ENCODE results near the gene CRY2. TPM values are rescaled to one million over a fixed set of nuclear protein-coding genes. Genes with fewer than 3 reads are reported as not detected.

The CRY2 gene
- 2.9 to 4.0 TPM (median 3.3 TPM) in 5 replicates for total RNA-seq (2022; extraction: Qiagen RNA extraction; ENCODE audit: low read depth)

DNA sequence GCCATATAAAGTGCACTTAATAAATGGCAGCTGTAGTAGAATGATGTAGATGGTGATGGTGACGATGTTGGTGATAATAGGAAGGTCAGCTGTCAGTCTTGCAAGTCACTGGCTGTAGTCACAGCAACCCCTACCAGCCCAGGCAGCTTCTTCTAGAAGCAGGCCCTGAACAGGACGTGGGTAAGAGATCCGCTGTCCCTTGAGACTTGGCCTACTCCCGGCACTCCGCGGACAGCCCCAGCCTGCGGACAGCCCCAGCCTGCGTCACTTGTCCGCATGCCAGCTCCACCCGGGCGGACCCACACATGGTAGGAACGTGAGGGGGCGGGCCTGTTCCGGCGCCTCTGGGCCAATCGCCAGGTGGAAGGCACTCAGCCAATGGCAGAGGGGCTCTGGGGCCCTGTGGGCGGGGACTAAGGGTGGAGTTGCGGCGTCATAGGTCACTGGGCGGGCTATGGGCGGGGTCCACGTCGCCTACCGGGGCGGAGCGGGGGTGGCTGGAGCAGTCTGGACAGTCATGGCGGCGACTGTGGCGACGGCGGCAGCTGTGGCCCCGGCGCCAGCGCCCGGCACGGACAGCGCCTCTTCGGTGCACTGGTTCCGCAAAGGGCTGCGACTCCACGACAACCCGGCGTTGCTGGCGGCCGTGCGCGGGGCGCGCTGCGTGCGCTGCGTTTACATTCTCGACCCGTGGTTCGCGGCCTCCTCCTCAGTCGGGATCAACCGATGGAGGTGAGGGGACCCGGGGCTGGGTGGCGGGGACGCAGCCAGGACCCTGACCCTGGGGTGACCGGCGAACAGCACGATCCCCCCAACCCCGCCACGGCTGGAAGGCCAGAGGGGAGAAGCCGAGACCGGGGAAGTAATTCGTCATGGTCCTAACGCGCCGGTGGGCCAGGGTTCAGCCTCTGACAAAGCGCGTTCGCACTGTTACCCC lies at the start of gene CRY2:
CRY2 (plus strand) TSS at position 502 of the 937 bp plus-strand sequence; CDS start at position 518, 16 bp downstream.

DNA sequence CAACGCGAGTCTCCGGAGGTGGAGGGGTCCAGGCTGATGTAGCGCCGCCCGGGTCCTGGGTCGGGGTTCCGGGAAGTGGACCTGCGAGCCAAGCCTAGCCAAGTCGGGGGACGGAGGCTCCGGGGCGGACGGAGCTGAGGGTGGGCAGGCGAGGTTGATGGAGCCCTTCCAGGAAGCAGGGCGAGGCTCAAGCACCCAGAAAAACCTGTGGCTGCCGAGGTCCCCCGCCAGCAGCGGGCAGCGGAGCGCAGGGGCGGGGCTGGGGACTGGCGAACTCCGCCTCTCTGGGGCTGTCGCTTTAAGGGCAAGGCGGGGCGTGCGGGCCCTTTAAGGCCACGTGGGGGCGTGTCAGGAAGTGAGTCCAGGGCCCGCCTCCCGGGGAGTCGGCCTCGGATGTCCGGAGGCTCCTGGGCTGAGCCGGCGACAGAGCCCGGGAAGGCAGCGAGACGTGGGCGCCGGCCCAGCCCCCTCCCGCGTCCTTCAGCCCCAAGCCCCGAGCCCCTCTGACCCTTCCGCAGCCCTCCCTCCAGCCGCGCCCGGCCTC lies 42.4 kb upstream of the CRY2 start, which contains the start of gene SLC35C1:
SLC35C1 (plus strand) TSS at position 389 of the 544 bp plus-strand sequence. CDS start 653 bp downstream, outside the sequence.

DNA sequence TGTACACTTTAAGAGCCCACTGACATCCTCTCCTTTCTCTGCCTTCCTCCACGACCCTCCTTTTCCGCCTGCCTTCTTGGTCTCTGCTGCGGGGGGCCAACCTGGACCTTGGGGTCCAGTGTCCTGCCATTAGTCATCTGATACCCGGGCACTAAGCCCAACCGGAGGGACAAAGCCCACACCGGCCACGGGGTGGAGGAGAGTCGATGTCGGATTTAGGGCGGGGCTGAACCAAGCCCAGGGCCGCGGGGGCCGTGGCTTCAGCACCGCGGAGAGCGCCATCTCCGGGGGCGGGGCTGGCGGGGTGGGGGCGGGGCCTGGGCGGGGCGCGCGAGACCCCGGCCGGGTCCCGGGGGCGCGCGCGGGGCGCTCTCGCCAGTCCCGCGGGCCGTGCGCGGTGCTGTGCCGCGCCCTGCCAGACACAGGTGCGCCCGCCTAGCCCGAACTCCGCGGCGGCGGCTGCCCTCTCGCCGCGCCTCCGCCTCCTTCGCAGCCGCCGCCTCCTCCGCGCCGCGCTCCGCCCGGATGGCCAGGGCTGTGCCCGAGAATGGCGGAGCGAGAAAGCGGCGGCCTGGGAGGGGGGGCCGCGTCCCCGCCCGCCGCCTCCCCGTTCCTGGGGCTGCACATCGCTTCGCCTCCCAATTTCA lies 38.1 kb downstream of the CRY2 start, which contains the start of gene MAPK8IP1:
MAPK8IP1 (plus strand) TSS at position 378 of the 647 bp plus-strand sequence; CDS start at position 548, 170 bp downstream.

DNA sequence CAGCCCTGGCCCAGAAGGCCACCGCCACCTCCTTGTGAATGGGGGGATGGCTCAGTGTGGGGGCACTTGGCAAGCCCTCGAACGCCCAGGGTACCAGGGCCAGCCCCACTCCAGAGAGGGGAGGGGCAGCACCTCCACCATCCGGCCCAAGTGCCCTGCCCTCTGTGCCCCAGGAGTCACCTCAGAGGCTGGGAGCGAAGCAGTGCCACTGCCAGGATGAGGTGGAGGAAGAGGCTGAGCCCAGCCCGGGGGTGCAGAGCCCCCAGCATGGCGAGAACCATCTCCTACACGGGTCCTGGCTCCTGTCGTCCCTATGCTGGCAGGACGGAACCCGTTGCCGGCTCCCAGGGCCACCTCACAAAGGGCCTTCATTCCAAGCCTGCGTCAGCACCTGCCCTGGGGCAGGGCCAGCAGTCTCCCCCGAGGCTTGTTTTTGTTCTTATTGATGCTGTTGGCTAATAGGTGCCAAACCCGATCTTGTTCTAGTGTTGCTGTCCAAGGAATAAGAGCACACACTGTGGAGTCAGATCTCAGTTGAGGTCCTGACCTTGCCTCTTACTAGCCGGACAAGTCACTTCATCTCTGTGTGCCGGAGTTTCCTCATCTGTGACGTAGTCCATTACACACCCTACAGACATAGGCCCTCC lies 59.8 kb downstream of the CRY2 start, which contains the start of gene FREY1:
FREY1 (minus strand) TSS at position 307 of the 647 bp plus-strand sequence; CDS start at position 281, 26 bp downstream.

DNA sequence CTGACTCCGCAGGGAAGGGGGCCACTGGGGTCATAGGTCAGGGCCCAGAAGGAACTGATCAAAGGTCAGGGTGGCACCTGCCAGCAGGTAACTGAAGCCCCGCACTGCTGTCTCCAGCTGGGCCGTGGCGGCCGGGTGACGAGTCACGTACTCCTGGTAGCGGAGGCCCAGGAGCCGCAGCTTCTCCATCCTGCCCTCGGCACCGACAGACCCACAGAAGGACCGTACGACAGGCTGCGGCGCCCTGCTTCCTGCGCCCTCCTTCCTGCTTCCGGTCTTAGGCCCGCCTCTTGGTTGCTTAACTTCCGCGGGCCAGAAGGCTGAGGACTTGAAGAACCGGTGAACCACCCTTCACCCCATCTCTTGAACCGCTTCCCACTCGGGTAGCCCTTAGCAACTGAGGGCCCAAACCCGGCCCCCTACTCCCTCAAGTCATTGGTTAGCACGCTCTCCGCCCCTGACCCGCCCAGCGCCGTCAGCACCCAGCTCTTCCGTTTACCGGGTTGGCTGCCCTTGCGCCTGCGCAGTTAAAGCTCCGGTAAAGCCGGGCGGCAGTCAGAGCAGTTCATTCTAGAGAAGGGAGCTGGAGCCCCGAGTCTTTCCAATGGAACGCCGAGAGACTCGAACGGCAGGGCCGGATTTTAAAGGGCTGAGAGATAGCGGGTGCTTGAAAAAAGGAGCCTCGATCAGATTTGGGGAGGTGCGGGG lies 70.5 kb downstream of the CRY2 start, which contains the start of gene PEX16:
PEX16 (minus strand) TSS at position 255 of the 708 bp plus-strand sequence; CDS start at position 189, 66 bp downstream.

DNA sequence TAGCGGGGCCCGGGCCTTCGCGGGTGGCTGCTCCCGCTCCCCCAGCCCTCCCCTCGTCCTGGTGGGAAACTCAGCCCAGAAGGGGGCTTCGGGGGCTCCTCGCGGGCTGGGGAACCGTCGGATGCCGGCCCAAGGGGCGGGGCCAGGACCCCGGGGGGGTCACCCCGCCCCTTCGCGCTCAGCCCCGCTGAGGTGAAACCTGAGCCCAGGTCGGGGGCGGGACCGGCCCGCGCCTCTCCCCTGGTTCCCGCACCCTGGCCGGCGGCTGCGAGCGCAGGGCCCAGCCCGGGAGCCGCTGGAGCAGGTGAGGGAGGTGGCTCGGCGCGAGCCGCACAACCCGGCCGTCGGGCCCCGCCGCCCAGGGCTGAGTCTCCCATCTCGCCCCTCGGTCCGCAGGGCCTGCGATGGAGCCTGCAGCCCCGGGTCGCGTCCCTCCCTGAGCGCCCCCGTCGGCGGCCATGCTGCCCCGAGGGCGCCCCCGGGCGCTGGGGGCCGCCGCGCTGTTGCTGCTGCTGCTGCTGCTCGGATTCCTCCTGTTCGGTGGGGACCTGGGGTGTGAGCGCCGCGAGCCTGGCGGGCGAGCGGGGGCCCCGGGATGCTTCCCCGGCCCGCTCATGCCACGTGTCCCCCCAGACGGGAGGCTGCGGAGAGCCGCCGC lies 75.3 kb downstream of the CRY2 start, which contains the start of gene LARGE2:
LARGE2 (plus strand) TSS at position 232 of the 658 bp plus-strand sequence; CDS start at position 459, 227 bp downstream.

Other genes starting within 250 kb of the CRY2 start
- gene CHST1, start 181.9 kb upstream of the CRY2 start, total RNA-seq (2022; extraction: Qiagen RNA extraction; ENCODE audit: low read depth), result 0.90 to 1.8 TPM (median 1.4 TPM) in 5 replicates
- 28.2 to 31.8 TPM (median 29.5 TPM) in 5 replicates for gene SLC35C1, start 42.3 kb upstream of the CRY2 start, total RNA-seq (2022; extraction: Qiagen RNA extraction; ENCODE audit: low read depth)
- 5.6 to 6.9 TPM (median 6.2 TPM) in 5 replicates for gene MAPK8IP1, start 38.2 kb downstream of the CRY2 start, total RNA-seq (2022; extraction: Qiagen RNA extraction; ENCODE audit: low read depth)
- 0.35 to 0.70 TPM (median 0.45 TPM) in 5 replicates for gene FREY1, start 59.8 kb downstream of the CRY2 start, total RNA-seq (2022; extraction: Qiagen RNA extraction; ENCODE audit: low read depth)
- 15.5 to 19.4 TPM (median 17.0 TPM) in 5 replicates for gene PEX16, start 70.4 kb downstream of the CRY2 start, total RNA-seq (2022; extraction: Qiagen RNA extraction; ENCODE audit: low read depth)
- 1.5 to 3.4 TPM (median 2.5 TPM) in 5 replicates for gene LARGE2, start 75.2 kb downstream of the CRY2 start, total RNA-seq (2022; extraction: Qiagen RNA extraction; ENCODE audit: low read depth)

All from A549 treated with DMSO at 1 μM for 4 hours (cell line).